GM21515 (cell line): ENCODE measurements around the gene NAV2.

Experiments used
- ATAC-seq: cut with Tn5 transposase; IDR thresholded peaks from one replicate; pipeline ENCODE4 v1.9.1; 2021; ENCODE audit not compliant: unreplicated experiment

The NAV2 gene

DNA sequence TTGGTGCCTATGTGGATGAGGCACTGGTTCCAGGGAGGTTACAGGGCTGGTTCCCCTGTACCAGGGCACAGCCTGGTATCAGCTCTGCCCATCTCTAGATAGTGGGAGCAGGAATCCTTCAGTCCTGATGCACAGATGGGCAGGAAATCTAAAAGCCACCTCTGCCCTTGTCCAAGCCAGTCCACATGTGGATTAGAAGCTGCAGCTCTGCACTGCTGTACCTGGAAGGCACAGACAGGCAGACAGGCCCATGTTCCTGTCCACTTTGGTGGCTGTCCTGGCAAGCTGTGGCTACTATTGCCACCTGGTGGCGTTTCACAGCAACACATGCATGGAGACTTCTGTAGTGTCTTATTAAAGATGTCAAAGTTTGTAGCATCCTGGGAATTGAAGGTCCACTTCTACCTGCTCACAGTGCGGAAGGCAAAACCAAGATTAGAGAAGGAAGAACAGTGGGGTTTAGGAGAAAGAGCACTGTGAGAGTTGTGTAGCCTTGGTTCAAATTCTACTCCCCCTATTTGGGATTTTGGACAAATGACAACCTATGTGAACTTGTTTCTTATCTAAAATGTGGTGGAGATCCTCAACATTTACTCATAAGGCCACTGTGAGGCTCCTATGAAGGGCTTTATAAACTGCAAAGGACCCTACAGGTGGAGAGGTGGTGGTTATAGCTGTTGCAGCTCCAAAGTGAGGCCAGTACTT lies 30.1 kb downstream of the NAV2 start:
- ATAC-seq = peak; percentile 64

DNA sequence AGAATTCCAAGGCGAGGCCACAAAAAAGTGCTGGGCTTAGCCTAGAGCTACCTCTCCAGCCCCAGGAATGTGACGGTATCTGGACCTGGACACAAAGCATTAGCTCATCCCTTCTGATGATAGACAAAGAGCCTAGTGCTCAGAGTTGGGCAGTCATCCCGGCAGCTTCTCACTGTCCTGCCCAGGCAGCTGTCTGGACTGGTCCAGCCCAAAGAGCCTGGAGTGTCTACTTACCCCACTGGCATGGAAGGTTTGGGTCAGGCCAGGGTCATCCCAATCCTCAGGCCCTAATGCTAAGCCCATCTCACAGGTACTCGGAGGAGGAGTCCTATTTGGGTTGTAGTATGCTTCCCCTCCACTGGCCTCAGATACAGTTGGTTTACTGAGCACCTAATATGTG lies 31.0 kb downstream of the NAV2 start:
- ATAC-seq = no peak

- ATAC-seq = no peak
Observed at GRCh38 chr11:19744130-19744529, 31.5 kb downstream of the NAV2 start.

GRCh38 chr11:19746086-19746485 lies 33.4 kb downstream of the NAV2 start:
- no peak for ATAC-seq

DNA sequence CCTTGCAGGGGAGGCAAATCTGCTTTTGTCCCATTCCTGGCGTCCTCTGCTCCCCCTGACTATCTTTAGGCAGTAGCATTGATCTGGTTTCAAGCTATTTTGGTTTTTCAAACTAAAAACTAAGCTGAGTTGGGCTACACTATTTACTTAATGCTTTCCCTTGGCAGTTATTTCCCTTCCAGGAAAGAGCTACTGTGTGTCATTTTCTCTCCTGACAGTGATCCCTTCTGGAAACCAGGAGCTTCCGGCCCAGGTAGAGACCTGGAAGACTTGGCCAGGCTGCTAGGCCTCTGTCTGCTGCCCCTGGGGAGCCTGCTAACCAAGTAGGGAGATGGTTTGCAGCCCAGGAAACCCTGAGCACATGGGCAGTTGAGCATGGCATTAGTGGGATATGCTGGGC lies 35.0 kb downstream of the NAV2 start:
- ATAC-seq = no peak

- no peak for ATAC-seq
Observed at GRCh38 chr11:19751055-19751454, 38.4 kb downstream of the NAV2 start.

- ATAC-seq = no peak
Observed at GRCh38 chr11:19753451-19754106, 40.9 kb downstream of the NAV2 start.

GRCh38 chr11:19756675-19757475 lies 44.2 kb downstream of the NAV2 start:
- no peak for ATAC-seq

DNA sequence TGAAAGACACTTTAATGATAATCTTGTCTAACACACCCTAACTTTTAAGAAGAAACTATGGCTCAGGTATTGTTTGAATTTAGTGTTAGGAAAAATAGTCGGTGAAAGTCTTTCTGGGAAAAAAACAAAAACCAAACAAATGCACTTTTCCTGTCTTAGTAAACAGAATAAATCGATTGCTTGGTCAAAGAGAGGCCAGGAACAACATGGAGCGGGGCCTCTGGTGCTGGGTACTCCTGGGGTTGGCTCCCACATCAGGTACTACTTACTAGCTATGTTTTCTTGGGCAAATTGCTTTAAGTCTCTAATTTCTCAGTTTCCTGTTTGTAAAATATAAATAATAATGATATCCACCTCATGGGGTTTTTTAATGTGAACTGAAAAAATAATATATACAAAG lies 46.8 kb downstream of the NAV2 start:
- no peak for ATAC-seq

DNA sequence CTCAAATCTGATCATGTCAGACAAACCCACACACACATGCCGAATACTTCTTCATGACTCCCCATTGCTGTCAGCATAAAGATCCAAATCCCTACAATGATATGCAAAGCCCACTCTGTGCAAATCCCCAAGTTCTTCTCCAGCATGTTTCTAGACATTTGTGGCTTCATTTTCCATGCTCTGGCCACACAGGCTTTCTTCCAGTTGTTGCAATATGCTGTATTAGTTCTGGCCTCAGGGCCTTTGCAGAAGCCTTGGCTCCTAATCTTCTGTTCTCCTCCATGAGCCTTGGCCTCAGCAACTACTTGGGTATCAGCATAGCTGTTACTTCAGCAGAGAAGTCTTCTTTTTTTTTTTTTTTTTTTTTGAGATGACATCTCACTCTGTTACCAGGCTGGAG lies 49.6 kb downstream of the NAV2 start:
- no peak for ATAC-seq

DNA sequence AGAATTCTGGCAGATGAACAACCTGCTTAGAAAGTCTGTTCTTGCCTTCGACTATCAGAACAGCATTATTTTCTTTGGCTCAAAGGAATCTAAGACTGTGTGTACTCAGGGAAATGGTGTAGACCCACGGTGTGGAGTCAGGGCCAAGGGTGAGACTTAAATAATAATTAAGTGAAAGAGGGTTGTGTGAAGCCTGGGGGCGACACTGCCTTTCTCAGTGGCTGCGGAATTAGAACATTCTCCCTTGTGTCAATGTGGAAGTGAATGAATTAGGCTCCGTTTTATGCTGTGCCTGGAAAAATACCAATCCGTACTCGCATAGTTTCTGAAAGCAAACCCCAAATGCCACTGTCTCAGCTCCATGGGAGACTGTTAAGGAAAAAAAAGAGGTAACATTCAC lies 50.7 kb downstream of the NAV2 start:
- no peak for ATAC-seq

DNA sequence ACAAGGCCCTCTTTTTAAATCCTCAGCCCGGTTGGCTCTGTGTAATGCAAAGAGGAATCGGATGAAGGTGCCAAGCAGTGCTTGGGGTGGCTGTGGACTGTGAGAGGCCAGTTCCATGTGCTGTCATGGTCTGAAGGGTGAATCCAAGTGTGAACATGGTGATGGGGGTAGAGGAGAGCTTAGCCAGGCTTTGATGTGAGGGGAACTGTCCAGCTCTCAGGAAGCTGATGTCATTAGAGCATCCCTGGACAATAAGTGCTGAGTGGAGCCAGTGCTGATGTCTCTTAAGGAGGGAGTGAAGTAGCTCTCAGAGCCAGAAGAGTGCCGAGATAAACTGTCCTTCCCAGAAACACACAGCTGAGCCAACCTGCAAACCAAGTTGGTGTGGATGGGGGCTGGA lies 53.6 kb downstream of the NAV2 start:
- ATAC-seq = no peak

DNA sequence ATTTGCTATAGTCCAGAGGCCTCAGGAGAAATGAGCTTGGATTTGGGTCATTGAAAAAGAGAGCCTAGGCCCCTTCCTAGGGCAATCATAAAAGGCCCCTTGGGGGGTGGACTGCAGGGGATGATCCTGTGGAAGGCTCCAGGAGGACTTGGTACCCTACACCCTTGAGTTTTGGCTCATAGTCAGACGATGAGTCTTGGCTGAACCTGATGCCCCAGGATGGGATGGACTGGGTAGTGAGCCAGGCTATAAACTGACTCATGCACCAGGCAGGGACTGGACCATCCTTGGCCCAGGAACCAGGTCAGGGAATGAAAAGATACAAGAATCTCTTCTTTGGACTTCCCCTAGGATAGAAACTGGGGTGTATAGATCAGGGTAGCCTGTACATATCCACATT lies 54.2 kb downstream of the NAV2 start:
- no peak for ATAC-seq

DNA sequence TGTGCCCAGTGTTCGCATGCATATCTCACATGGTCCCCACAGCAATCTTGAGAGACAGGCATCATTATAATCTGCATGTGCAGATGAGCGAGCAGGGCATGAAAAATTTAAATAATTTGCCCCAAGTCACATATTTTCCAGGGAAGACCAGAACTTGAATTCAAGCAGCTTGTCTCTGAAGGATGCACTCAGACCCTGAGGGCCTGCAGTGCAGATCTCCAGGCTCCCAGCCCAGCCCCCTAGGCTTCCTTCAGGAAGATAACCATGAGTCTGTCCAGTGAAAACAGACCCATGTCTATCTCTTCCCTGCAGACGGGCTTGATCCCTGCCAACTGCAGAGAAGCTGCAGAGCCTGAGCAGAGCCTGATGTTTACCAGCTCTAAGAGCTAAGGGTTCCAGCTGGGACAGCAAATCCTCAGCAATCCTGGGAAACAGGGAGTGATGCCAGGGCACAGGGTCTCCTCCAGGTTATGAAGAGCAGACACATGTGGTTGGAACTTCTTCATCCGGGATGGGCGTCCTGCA lies 55.1 kb downstream of the NAV2 start:
- no peak for ATAC-seq

- no peak for ATAC-seq
Observed at GRCh38 chr11:19768197-19768596, 55.6 kb downstream of the NAV2 start.

- ATAC-seq = no peak
Observed at GRCh38 chr11:19768815-19769214, 56.2 kb downstream of the NAV2 start.

DNA sequence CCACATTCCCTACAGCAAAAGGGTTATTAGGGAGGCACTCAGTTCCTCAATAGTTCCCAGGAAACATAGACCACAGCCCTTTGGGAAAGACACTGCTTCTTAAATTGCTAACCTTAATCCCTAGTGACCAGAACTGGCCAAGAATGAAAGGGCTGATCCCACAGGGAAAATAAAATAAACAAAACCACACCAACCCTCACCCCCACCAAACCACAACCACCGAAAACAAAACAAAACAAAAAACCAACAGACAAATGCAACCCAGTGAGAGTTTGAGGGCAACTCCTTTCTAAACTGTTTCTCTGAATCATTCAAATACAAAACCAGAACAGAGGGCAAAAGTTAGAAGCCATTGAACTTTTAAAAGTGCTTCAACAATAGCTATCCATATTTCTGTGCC lies 57.2 kb downstream of the NAV2 start:
- no peak for ATAC-seq

DNA sequence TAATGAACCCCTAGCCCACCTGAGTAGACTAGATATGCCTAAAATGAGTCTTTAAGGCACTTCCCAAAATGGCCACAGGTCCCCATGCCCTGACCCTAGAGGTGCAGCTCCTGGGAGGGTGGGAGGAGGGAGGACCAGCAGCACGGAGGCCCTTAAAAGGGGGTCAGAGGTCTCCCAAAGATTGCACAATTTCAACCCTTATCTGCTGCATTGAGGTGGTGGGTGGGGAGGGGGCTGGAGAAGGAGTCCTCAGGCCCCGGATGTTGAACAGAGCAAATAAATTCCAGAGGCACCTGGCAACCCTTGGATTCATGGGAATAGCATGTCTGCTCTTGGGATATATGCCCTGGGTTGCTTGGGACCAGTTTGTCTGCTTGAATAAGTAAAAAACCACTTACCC lies 57.6 kb downstream of the NAV2 start:
- ATAC-seq = no peak

- no peak for ATAC-seq
Observed at GRCh38 chr11:19771463-19771862, 58.8 kb downstream of the NAV2 start.

DNA sequence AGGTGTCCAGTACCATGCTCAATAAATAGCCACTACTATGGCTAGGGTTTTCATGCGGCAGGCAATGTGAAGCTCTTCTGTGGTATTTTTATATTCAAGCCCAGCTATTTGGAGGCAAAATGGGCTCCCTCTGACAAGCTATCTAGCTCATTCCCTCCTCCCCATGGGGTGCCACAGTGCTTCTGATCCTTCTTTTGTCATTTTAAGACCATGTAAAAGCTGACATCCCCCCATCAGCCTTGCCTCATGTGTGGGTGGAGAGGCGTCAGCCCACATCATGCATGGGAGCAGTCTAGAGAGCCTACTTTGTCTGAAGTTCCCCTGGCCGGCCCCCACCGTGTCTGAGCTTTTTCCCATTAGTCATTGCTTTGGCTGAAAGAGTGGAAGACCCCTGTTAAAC lies 59.8 kb downstream of the NAV2 start:
- ATAC-seq = no peak

DNA sequence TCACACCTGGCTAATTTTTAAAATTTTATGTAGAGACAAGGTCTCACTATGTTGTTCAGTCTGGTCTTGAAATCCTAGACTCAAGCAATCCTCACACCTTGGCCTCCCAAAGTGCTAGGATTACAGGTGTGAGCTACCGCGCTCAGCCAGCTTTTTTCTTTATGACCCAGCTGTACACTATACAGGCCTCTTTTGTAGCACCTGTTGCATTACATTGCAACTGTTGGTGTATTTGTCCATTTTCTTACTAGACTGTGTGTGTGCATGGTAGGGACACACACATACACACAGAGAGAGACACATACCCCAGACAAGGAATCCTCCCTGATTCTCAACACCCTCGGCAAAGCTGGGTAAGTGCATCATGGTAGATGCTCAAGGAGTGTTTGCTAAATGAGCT lies 61.7 kb downstream of the NAV2 start:
- no peak for ATAC-seq
